GM21619 (cell line): ENCODE data around the gene ACTR1A.
"Not testable (repeated sequence)": the region's sequence is repeated elsewhere in the genome, so short reads cannot be mapped to it uniquely, and the experiment has no call there.

Experiments used
- ATAC-seq: cut with Tn5 transposase; IDR thresholded peaks from one replicate; pipeline ENCODE4 v1.9.1; 2021; ENCODE audit not compliant: unreplicated experiment

Gene ACTR1A

DNA sequence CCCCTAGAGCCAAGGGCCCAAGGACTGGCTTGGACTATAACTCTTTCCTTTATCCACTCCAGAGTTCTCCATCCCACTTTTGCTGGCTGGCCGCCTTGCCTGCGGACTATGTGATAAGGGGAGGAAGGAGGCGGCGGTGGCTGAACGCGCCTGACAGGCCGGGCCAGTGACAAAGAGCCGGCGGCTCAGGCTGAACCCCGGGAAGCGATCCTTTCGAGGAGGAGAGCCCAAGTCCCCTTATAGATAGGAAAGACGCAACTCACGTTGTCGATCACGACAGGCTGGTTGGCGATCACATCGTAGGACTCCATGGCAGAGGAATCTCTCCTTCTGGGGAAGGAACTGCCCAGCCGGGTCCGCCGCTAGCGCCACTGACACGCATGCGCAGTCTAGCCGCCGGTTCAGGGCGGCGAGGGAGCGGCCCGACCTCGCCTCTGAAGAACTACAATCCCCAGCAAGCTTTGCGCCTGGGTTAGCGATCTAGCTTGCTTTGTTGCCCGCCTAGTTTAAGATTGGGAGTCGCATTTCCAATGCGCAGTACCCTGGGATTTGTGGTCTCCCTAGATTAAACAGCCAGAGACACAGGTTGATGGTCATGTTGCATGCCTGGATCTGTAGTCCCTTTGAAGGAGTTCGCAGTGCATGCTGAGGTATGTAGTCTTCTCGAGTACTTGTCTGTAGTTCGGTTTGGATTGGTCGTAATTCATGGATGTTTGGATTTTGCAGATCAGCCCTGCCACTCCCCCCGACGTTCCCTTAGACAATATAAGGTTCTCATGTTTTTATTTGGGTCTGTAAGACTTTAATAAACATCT is at the start of gene ACTR1A:
TSS of gene ACTR1A (minus strand) at position 376 of the 815 bp plus-strand sequence. CDS start at position 311, 65 bp downstream.
- ATAC-seq, result peak; percentile 42

DNA sequence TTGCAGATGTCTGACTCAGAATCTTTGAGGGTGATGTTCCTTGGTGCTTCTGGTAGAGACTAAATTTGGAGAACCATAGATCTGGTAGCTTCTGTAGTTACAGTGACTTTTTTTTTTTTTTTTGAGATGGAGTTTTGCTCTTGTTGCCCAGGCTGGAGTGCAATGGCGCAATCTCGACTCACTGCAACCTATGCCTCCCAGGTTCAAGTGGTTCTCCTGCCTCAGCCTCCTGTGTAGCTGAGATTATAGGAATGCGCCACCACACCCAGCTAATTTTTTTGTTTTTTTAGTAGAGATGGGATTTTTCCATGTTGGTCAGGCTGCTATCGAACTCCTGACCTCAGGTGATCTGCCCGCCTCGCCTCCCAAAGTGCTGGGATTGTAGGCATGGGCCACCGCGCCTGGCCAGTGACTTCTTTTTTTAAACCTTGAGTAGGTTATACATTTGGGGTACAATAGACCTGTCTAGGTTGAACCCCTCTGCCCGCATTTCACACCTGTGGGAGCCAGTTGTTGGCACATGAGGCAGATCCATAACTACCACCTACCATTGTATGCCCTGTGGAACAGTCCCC is 48.2 kb upstream of the ACTR1A start:
- ATAC-seq, result no peak

DNA sequence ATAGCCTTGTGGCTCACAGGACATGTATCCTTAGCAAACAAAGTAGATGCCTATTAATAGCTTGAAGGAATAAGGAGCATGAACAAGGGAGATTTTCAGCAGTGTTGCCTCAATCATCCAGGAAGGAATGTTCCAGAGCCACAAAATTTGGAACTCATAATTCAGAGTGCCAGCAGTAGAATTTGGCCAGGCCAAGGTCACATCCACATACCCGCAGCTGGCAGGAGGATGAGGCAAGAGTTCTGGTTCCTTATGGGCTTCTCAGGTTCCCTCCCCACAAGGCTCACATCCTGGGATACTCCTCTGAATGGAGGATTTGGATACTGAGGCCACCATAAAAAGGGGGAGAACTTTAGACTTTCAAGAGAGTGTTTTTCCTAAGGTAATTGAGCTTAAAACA is 47.0 kb upstream of the ACTR1A start:
- ATAC-seq, result no peak

DNA sequence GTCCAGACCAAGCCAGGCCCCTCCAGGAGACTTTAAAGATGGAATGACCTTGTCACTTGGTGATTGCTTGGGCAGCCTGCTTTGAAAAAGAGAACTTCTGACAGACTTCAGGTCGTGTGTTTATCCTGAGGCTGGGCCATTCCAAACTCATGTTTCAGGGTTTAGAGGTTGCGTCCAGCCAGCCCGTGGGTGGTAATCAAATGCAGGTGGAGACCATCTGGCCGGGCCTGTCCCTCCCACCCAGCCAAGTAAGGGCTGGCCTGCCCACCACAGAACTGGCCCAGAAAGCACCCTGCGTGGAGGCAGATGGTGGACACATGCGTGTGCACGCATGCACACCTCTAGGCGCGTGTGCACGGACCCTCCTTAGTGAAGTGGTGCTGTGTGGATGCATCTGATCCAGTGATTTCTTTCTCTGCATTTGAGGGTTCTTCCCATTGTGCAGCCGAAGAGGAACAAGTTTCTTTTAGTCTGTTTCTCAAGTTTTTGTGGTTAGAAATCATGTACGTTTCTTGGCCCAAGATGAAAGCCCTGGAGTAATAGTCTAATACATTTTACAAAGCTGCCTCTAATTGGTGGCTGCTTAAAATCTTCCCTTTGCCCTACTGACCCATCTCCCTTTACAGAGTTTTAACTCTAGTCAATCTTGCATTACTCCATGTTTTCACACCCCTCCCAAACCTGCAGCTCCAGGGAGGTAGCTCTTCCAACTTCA is 44.3 kb upstream of the ACTR1A start:
- ATAC-seq, result no peak

DNA sequence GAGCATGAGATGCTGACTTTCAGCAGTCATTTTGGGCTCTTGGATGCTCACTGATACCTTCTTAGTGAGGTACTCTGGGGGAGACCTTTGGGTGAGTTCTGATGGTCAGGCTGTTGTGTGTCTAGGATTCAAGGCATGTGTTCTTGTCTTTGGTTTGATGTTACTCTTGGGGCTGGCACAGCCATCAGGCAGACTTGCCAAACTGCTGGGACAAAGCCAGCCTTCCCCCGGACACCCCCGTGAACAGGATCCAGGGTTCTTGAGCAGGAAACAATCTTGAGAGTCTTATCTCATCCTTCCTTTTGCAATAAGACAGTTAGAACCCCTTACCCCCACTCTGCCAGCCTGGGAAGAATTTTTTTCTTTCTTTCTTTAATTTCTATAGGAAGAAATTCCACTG is 43.5 kb upstream of the ACTR1A start:
- no peak for ATAC-seq

DNA sequence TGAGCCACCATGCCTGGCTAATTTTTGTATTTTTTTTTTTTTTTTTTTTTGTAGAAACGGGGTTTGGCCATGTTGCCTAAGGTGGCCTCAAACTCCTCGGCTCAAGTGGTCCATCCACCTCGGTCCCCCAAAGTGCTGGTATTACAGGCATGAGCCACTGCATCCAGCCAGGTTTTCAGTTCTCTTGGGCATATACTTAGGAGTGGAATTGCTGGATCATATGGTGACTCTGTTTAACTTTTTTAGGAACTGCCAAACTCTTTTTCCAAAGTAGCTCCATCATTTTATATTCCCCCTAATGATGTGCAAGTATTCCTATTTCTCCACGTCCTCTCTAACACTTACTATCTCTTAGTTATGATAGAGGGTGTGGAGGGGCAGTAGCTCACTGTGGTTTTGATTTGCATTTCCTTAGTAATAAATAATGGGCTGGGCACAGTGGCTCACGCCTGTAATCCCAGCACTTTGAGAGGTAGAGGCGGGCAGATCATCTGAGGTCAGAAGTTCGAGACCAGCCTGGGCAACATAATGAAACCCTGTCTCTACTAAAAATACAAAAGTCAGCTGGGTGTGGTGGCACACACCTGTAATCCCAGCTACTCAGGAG is 42.9 kb upstream of the ACTR1A start:
- no peak for ATAC-seq

DNA sequence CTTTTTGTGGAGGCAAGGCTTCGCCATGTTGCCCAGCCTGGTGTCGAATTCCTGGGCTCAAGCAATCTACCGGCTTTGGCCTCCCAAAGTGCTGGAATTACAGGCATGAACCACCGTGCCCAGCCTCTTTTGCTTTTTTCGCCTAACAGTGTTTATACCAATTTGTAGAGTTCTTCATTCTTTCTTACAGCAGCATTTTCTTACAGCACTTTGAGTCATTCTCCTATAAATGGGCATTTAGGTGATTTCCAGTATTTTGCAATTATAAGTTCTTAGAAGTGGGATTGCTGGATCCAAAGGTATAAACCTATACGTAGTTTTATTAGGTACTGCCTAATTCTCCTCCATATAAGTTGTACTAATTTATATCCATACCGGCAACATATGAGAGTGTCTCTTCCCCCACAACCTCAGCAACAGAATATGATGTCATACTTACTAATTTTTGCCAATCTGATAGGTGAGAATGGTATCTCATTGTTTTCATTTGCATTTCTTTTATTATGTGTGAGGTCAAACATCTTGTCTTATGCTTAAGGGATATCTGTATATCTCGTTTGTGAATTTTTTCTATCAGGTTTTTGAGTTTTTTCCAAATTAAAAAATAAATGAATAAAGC is 40.4 kb upstream of the ACTR1A start:
- ATAC-seq, result no peak

DNA sequence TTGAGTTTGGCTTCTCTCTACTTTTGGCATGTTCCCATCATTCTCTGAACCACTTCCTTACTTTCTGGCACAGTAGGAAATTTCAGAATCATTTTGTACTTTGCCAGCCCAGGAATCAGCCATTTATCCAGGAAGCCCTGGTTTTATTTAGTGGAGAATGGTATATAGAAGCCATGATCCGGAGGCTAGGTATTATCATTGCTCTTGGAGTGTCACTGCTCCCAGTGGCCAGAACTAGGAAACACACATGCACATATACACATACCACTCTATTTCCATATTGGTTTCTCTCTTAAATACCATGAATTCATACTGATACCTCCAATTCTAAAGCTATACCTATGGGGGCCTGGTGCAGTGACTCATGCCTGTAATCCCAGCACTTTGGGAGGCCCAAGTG is 37.5 kb upstream of the ACTR1A start:
- peak; percentile 67 for ATAC-seq

DNA sequence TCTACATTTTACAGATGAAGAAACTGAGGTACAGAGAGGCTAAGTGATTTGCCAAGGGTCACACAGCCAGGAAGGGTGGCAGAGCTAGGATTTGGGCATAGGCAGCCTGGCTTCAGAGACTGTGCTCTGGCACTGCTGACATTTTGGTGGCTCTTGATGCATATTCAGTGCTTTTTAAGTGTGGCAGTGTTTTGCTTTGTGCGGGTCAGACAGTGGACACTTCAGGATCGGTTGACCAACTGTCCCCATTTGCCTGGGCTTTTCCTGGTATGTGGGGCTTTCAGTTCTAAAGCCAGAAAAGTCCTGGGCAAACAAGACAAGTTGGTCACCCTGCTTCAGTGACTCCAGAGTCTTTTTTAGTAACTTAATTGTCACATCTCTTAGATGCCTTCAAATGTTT is 36.3 kb upstream of the ACTR1A start:
- no peak for ATAC-seq

DNA sequence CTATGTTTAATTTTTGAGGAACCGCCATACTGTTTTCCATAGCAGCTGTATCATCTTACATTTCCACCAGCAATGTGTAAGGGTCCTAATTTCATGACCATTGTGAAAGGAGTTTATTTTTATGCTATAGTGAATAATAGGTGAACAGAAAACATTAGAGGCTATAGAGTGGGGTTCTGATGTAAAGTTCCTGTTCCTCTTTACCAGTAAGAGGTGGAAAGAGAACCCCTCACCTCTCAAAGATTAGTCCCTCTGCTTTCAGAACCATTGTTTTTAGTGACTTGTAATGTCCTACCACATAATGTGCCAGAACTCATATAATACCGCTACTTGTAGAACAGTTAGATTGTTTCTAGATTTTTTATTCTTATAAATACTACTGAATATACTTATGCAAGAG is 35.4 kb upstream of the ACTR1A start:
- ATAC-seq, result no peak

DNA sequence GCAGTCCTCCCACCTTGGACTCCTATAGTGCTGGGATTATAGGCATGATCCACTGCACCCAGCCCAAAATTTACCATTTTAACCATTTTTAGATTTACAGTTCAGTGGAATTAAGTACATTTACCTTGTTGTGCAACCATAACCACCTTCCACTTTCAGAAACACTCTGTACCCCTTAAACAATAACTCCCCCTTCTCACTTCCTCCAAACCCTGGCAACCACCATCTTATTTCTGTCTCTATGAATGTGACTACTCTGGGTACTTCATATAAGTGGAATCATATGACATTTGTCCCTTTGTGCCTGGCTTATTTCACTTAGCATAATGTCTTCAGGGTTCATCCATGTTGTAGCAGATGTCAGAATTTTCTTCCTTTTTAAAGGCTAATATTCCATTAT is 34.9 kb upstream of the ACTR1A start:
- ATAC-seq, result no peak

DNA sequence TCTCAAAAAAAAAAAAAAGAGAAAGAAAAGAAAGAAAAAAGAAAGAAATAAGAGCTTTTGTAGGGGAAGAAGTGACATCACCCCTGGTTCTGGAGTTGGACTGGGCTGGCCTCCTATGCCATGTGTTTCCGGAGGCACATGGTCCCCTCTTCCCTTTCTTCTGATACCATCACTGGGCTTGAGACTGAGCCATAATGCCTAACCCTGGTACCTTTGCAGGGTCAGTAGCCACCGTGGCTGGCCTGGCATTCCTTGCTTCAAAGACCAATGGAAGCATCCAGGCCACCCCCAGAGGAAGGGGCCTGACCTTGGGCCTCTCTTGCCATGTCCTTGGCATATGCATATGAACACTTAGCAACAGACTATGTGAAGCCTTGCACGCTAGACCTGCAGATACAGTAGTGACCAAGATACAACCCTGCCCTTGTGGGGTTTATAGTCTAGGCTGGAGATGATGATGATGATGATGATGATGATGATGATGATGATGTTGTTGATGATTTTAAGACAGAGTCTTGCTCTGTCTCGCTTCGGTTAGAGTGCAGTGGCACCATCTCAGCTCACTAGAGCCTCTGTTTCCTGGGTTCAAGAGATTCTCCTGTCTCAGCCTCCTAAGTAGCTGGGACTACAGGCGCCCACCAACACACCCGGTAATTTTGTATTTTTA is 33.1 kb upstream of the ACTR1A start:
- no peak for ATAC-seq

DNA sequence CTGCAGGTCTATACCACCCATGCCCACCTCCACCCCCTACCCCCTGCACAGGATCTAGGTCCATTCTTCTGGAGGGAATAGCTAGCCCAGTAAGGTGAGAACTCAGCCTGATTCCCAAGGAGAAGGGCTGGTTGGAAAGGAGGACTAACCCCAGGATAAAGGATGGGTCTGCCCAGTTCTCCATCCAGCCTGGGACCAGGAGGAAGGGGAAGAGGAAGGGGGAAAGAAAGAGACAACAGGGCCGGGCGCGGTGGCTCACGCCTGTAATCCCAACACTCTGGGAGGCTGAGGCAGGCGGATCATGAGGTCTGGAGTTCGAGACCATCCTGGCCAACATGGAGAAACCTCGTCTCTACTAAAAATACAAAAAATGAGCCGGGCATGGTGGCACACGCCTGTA is 32.5 kb upstream of the ACTR1A start:
- not testable (repeated sequence) for ATAC-seq

DNA sequence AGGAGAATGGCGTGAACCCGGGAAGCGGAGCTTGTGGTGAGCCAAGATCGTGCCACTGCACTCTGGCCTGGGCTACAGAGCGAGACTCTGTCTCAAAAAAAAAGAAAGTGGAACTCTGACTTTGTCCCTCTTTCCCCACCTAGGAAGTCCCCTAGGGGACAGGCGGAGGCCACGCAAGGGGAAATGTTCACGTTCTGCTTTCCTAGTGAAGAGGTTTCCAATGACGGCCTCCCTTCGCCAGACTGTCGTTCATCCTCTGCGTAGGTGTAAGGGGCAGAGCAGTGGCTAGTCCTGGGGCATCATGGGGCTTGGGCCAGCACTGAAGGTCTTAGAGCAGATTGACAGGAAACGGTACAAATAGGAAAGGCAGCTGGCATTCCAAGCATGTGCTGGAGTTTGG is 31.8 kb upstream of the ACTR1A start:
- no peak for ATAC-seq

DNA sequence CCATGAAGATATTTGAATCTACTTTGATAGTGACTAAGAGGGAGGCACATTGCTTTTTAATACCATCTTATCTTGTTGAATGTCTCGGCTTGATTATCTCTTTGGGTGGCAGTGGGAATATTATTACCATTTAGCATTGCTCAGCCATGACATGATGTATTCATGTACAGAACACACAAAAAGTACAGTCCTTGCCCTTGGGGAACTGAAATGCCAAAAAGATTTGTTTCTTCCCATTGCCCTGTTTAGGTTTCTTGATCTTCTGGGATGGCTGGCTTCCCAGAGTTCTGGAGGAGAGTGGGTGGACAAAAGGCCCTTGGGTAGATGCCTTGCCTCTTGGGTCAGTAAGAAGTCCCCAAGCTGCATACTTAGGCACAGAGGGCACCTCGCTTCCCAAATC is 25.0 kb upstream of the ACTR1A start:
- ATAC-seq, result no peak

DNA sequence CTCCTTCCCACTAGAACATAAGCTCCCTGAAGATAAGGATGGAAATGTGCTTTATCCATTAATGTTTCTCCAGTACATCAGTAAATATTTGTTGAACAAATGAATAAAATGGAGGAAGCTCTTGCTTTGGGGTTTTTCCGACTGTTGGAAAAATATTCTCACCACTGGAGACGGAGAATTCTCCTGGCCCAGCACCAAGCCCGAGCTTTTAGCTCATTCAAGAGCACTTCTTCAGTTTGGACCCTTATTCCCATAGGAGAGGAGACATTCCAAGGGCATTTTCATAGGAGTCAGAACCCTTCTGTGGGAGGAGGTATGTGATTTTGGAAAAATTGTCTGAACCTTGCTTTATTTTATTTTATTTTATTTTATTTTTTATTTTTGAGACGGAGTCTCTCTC is 22.2 kb upstream of the ACTR1A start:
- ATAC-seq, result no peak

DNA sequence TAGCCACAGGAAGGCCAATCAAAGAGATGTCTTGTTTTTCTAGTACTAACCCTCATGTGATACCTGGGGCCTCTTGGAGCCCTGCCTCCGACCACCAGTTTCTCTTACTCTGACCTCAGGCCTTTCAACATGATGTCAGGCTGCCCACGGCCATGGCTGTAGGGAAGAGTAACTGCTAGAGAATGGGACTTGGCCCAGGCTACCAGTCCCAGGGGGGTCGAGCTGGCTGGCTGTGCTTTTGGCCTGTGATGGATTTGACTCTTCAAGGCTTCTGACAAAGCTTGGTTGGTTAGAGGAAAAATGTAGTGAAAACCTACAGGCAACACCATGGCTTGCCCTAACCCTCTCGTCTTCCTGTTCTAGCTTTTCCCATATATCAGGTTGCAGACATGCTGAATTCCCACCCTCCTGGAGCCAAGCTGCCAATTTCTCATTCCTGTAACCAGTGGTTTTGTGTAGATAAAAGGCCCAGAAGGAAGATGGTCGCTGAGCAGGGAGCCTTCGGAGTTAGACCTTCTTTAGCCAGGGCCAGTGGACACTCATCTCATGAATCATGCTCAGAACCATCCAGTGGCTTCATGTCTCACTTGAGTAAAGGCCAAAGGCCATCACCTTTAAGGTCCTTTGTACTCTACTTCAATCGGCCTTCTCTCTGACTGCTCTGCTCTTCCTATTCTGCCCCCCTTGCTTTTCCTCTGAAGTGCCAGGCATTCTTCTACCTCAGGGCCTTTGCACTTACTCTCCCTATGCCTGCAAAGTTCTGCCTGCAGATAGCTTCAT is 20.9 kb upstream of the ACTR1A start:
- ATAC-seq, result no peak

DNA sequence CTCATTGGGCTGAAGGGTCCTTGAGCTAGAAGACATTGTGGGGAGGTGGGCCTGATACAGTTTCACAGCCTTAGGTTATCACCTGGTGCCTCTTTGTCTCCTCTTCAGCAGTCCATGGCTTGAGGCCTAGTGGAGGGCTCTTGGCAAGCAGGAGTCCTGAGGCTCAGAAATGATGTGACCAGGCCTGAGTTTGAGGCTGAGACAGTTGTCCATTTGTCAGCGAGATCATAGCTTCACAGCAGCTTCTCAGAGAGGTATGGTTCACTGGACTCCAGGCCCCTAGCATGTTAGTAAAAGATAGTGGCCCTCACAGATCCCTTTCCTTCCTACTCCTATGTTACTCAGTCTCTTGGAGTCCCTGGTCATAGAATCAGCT is 20.4 kb upstream of the ACTR1A start:
- ATAC-seq, result no peak

DNA sequence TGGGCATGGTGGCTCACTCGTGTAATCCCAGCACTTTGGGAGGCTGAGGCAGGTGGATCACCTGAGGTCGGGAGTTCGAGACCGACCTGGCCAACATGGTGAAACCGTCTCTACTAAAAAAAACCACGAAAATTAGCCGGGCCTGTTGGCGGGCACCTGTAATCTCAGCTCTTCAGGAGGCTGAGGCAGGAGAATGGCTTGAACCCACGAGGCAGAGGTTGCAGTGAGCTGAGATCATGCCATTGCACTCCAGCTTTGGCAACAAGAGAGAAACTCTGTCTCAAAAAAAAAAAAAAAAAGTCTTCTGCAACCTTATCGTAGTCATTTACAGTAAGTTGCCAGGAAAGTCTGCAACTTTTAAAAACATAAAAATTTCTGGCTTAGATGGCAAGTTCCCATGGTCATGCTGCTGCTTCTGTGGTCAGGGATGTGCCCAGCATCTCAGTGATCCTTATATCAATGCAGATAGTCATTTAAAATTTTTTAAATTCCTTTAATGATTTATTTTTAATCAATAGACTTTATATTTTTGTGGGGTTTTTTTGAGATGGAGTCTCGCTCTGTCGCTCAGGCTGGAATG is 16.8 kb upstream of the ACTR1A start:
- no peak for ATAC-seq

DNA sequence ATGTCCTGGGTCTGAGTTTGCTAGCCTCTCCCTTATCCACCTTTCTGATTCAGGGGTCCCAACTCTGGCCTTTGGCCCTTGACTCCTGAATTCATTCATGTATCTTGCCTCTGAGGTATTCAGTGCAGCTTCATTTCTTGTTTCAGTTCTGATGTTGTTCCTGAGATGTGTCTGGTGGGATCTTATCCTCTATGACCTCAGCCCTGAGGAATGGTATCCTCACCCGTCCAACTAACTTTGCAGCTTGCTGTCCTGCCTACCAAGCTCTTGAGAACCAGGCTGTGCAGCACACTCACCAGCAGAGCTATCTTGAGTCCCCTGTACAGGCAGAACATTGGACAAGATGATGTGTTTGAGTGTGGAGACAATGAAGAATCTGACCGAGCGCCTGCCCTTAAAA is 15.0 kb upstream of the ACTR1A start:
- ATAC-seq, result no peak
